Thyroid gland (tissue), 4 donors: ENCODE results near the gene POLDIP3. TPM values are rescaled to one million over a fixed set of nuclear protein-coding genes. Genes with fewer than 3 reads are reported as not detected.
"Not testable (repeated sequence)": the region's sequence is repeated elsewhere in the genome, so short reads cannot be mapped to it uniquely, and the experiment has no call there.

ENCODE experiments used
- DNase-seq, 2 donors: peaks; one replicate each; pipeline ENCODE4 v3.0.0-alpha.2; 2019
- H3K27ac ChIP-seq, 3 donors: fragments of 200-600 bp; sonication (generic); 1 replicate in 2 of 3; 2 replicates in 1 of 3; pipeline ENCODE4 v1.5.1; 2016 to 2019; ENCODE audit warnings: mild to moderate bottlenecking in 1 of 3, moderate library complexity in 1 of 3
- H3K27me3 ChIP-seq: fragments of 200-600 bp; sonication (generic); one replicate; pipeline ENCODE4 v1.5.1; 2019
- H3K36me3 ChIP-seq, 2 donors: fragments of 200-600 bp; sonication (generic); one replicate each; pipeline ENCODE4 v1.5.1; 2016 to 2019
- H3K4me1 ChIP-seq, 2 donors: fragments of 200-600 bp; sonication (generic); one replicate each; pipeline ENCODE4 v1.5.1; 2017 to 2019
- H3K4me3 ChIP-seq, 3 donors: fragments of 200-600 bp; sonication (generic); replicated peaks in 1 of 3; 1 replicate in 2 of 3; 2 replicates in 1 of 3; pipeline ENCODE4 v1.5.1; 2016; ENCODE audit warnings: mild to moderate bottlenecking in 1 of 3
- H3K9me3 ChIP-seq: fragments of 200-600 bp; sonication (generic); one replicate; pipeline ENCODE4 v1.5.1; 2017
- CTCF ChIP-seq, 6 experiments: fragments of 200-600 bp in 3 of 6; fragments of 450-650 bp in 3 of 6; sonication (generic) in 3 of 6; IDR thresholded peaks; one replicate each; pipeline ENCODE4 v1.5.1; 2016 to 2019; ENCODE audit warnings: antibody characterized with exemption in 6 of 6, mild to moderate bottlenecking in 2 of 6, inconsistent platforms in 1 of 6, moderate library complexity in 1 of 6
- POLR2A ChIP-seq, 2 donors: fragments of 450-650 bp; IDR thresholded peaks; one replicate each; pipeline ENCODE4 v1.6.1; 2017; ENCODE audit warnings: antibody characterized with exemption in 2 of 2, mild to moderate bottlenecking in 2 of 2, moderate library complexity in 1 of 2
- WGBS, 2 donors: methylation state at CpG; one replicate each; pipeline ENCODE4 v1.1.5; 2017; 5-methylcytosine and 5-hydroxymethylcytosine counted together
- intact Hi-C: fragments of 100-400 bp; cut with DNase I; formaldehyde crosslinking; loops from one replicate; pipeline ENCODE4 v1.15.1; 2023
- total RNA-seq, 4 donors: library from RNA; depleted of rRNA; stranded (reverse); fragments of >200 nt; gene quantifications; one replicate each; pipeline ENCODE4 v1.2.3, GENCODE V29; 2016

Gene POLDIP3
- total RNA-seq, 4 donors from 2014 or later = 46.1 to 55.4 (median 49.8) TPM

- intact Hi-C loops = no loop called here
- peaks cover 14 to 15% of the 10 kb centered on the region in 2 donors for H3K36me3 ChIP-seq
- no peak overlapping the region for H3K27ac ChIP-seq
- DNase-seq = no peak
- H3K4me1 ChIP-seq = peaks cover 0 to 8% of the 10 kb centered on the region in 2 donors
- H3K9me3 ChIP-seq = no peaks in the 10 kb centered on the region
- no peak overlapping the region for H3K4me3 ChIP-seq
- TF ChIP-seq CTCF (IDR thresholded peaks at IDR 0.05) (no peak), POLR2A (IDR thresholded peaks at IDR 0.05) (no peak)
- 84 to 91% methylated on average over 12 to 15 of the region's 15 CpGs for WGBS, 2 donors
- H3K27me3 ChIP-seq = no peaks in the 10 kb centered on the region
Measured at GRCh38 chr22:42577623-42578240, 37.0 kb downstream of the POLDIP3 start.

DNA sequence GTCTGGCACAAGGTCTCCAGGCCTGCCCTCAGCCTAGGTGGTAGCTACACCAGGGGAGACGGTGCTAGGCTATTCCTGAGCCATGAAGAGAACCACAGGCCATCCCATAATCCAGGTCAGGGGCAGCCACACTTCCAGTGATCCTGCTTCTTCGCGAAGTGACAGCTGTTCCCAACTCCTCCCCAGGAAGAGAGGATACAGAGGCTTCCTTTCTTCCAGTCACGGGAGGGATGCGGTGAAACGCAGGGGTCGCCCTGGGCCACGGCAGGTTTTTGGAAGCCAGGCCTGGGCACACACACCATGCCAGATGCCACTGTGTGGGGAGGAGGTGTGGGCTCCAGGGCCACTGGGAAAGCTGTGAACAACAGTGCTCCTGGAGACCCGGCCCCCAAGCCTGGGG lies 37.5 kb downstream of the POLDIP3 start:
- intact Hi-C loops, DNase-seq, H3K4me1 ChIP-seq, H3K27me3 ChIP-seq, H3K4me3 ChIP-seq, H3K27ac ChIP-seq, H3K9me3 ChIP-seq: not testable (repeated sequence)
- WGBS, 2 donors = 97 to 98% methylated on average over 7 to 8 of the region's 9 CpGs
- H3K36me3 ChIP-seq = peaks cover 14 to 17% of the 10 kb centered on the region in 2 donors

- WGBS, 2 donors = 88 to 94% methylated on average over 7 to 29 of the region's 30 CpGs
- H3K36me3 ChIP-seq = peaks cover 14 to 17% of the 10 kb centered on the region in 2 donors
- H3K4me3 ChIP-seq, DNase-seq, H3K4me1 ChIP-seq, H3K9me3 ChIP-seq, H3K27me3 ChIP-seq, intact Hi-C loops, H3K27ac ChIP-seq: not testable (repeated sequence)
Measured at GRCh38 chr22:42575996-42576574, 38.6 kb downstream of the POLDIP3 start.

GRCh38 chr22:42574468-42574867 lies 40.2 kb downstream of the POLDIP3 start:
- peaks cover 14 to 17% of the 10 kb centered on the region in 2 donors for H3K36me3 ChIP-seq
- DNase-seq, H3K27ac ChIP-seq, H3K27me3 ChIP-seq, H3K4me1 ChIP-seq, H3K9me3 ChIP-seq, H3K4me3 ChIP-seq, intact Hi-C loops: not testable (repeated sequence)
- 81 to 93% methylated on average over 4 to 12 of the region's 21 CpGs for WGBS, 2 donors

- DNase-seq, H3K27ac ChIP-seq: not testable (repeated sequence)
- WGBS, 2 donors = 100% methylated on average over 1 of the region's 1 CpG; no CpG with 5 or more reads in 1 of the 2 donors
Measured at GRCh38 chr22:42574046-42574445, 40.6 kb downstream of the POLDIP3 start.

DNA sequence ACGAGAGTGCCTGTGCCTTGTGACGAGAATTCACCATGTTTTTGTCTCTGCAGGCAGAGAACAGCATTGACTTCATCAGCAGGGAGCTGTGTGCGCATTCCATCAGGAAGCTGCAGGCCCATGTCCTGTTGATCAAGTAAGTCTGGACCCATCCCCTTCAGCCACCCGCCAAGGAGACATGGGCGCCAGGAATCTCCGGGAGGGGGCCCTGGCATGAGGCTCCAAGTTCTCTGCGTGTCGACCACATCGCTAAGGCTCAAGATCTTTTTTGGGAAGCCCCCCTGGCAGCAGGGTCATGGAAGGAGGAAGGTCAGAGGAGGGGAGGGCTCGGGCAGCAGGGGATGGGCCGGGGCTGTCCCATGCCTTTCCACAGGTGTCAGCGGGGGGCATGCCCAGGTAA lies 43.6 kb downstream of the POLDIP3 start:
- H3K27me3 ChIP-seq, H3K9me3 ChIP-seq, H3K36me3 ChIP-seq, H3K4me3 ChIP-seq, H3K27ac ChIP-seq, DNase-seq, intact Hi-C loops, H3K4me1 ChIP-seq: not testable (repeated sequence)
- WGBS, 2 donors = 87 to 90% methylated on average over 8 to 11 of the region's 12 CpGs

More at GRCh38 chr22:42574046-42574445, 40.6 kb downstream of the POLDIP3 start:
- H3K9me3 ChIP-seq, H3K4me1 ChIP-seq, intact Hi-C loops, H3K4me3 ChIP-seq, H3K27me3 ChIP-seq: not testable (repeated sequence)
- H3K36me3 ChIP-seq = peaks cover 14 to 17% of the 10 kb centered on the region in 2 donors

DNA sequence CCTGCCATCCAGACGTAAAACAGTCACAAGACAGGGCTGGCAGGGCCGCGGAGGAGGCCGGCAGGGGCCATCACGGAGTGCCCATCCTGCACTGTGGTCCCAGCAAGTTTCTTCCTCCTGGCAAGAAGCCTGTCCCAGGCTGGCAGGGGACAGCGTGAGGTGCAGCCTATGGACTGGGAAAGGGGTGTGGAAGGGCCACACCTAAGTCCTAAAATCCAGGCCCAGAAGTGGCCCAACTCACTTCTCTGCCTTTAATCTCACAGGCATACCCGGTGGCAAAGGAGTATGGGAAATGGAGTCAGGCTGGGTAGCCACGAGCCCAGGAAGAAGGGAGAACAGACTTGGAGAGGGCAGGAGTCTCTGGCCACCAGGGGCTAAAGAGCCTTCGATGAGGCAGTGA lies 44.1 kb downstream of the POLDIP3 start:
- H3K9me3 ChIP-seq, H3K27ac ChIP-seq, H3K4me1 ChIP-seq, DNase-seq, H3K36me3 ChIP-seq, H3K4me3 ChIP-seq, intact Hi-C loops, H3K27me3 ChIP-seq: not testable (repeated sequence)
- WGBS, 2 donors = 90 to 92% methylated on average over 8 to 9 of the region's 9 CpGs

GRCh38 chr22:42567950-42568349 lies 46.7 kb downstream of the POLDIP3 start:
- intact Hi-C loops, H3K36me3 ChIP-seq: not testable (repeated sequence)
- 78 to 93% methylated on average over 4 to 6 of the region's 6 CpGs for WGBS, 2 donors

More at GRCh38 chr22:42567950-42568349, 46.7 kb downstream of the POLDIP3 start:
- not testable (repeated sequence) for H3K27ac ChIP-seq, H3K4me3 ChIP-seq, DNase-seq, H3K9me3 ChIP-seq, H3K27me3 ChIP-seq, H3K4me1 ChIP-seq
